ENCODE results near the gene TNIP2.

Gene TNIP2

GRCh38 chr4:2757426-2757825 is 1.3 kb upstream of the TNIP2 start:
- no peak for DNase-seq (ENCODE audit: low read depth)
- H3K4me3 ChIP-seq (ENCODE audit: low read depth, low read length): no peak overlapping the region
- no peak for TF ChIP-seq CTCF (IDR thresholded peaks at IDR 0.05; ENCODE audit: low read depth, low read length, missing control alignments)

- no peak for DNase-seq (ENCODE audit: low read depth)
- no peak for TF ChIP-seq CTCF (IDR thresholded peaks at IDR 0.05; ENCODE audit: low read depth, low read length, missing control alignments)
- peak overlapping the region; percentile 27 for H3K4me3 ChIP-seq (ENCODE audit: low read depth, low read length)
Measured at GRCh38 chr4:2756691-2757350, 685 bp upstream of the TNIP2 start.

DNA sequence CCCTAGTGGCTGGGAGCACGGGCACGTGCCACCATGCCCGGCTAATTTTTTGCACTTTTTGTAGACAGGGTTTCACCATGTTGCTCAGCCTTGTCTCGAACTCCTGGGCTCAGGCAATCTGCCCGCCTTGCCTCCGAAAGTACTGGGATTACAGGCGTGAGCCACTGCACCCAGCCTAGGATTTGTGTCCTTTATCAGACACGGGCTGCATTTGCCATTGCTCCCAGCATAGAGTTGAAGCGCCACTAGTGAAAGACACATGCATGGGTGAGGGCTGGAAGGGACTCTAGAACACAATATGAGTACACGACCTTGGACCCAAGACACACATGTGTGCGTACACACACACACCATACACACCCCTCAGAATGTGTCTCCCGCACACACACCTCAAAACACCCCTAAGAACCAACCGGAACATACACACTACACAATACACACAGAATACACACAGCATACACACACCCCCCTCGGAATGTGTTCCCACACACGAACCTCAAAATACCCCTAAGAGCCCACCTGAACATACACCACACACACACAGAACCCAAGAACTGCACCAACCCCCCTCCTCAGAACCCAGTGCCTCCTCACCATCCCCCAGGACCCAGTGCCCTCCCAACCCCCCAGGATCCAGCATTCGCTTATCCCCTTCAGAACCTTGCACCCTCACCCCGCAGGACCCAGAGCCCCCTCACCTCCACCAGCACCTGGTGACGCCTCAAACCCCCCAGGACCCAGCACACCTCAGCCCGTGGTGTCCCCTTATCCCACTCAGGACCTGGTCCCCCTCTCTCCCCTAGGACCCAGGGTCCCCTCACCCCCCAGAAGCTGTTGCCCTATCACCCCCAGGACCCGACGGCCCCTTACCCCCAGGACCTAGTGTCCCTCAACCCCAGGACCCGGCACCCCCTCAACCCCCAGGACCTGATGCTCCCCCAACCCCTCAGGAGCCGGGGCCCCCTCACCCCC is 1.0 kb downstream of the TNIP2 start:
- peak overlapping the region; percentile 89 for H3K4me3 ChIP-seq (ENCODE audit: low read depth, low read length)
- no peak for TF ChIP-seq CTCF (IDR thresholded peaks at IDR 0.05; ENCODE audit: low read depth, low read length, missing control alignments)
- DNase-seq (ENCODE audit: low read depth): no peak

GRCh38 chr4:2753436-2753835 is 2.7 kb downstream of the TNIP2 start:
- no peak for TF ChIP-seq CTCF (IDR thresholded peaks at IDR 0.05; ENCODE audit: low read depth, low read length, missing control alignments)
- H3K4me3 ChIP-seq (ENCODE audit: low read depth, low read length): no peak overlapping the region
- DNase-seq (ENCODE audit: low read depth): no peak

GRCh38 chr4:2750719-2751605 is 5.2 kb downstream of the TNIP2 start:
- no peak overlapping the region for H3K4me3 ChIP-seq (ENCODE audit: low read depth, low read length)
- TF ChIP-seq CTCF (IDR thresholded peaks at IDR 0.05; ENCODE audit: low read depth, low read length, missing control alignments): no peak
- no peak for DNase-seq (ENCODE audit: low read depth)

- TF ChIP-seq CTCF (IDR thresholded peaks at IDR 0.05; ENCODE audit: low read depth, low read length, missing control alignments): no peak
- no peak for DNase-seq (ENCODE audit: low read depth)
- peak overlapping the region; percentile 45 for H3K4me3 ChIP-seq (ENCODE audit: low read depth, low read length)
Measured at GRCh38 chr4:2746891-2747695, 9.0 kb downstream of the TNIP2 start.
